ENCODE measurements around the gene LRRC26.

DNA sequence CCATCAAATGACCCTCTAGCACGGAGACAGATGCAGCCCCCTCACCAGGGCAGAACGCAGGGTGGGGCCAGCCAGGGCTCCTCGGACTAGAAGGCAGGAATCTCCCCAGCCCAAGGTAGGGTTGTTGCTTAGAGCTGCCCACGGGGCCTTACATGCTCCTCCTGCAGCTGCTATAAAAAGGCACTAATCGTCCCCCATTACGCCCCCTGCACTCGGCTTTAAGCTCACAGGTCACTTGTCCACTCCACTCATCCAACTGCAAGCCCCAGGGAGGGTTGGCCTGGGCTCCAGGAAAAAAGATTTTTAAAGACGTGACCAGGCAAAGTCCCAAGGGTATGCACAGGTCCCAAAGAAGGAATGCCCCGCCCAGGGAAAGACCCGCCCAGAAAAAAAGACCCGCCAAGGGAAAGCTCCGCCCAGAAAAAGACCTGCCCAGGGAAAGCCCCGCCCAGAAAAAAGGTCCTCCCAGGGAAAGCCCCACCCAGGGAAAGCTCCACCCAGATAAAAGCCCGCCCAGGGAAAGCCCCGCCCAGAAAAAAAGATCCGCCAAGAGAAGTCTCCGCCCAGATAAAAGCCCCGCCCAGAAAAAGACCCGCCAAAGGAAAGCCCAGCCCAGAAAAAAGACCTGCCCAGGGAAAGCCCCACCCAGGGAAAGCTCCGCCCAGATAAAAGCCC lies 19.8 kb downstream of the LRRC26 start:
- no peak for TF ChIP-seq EHMT2 (IDR thresholded peaks at IDR 0.05; ENCODE audit: low read depth)
- TF ChIP-seq, protein P1, sequence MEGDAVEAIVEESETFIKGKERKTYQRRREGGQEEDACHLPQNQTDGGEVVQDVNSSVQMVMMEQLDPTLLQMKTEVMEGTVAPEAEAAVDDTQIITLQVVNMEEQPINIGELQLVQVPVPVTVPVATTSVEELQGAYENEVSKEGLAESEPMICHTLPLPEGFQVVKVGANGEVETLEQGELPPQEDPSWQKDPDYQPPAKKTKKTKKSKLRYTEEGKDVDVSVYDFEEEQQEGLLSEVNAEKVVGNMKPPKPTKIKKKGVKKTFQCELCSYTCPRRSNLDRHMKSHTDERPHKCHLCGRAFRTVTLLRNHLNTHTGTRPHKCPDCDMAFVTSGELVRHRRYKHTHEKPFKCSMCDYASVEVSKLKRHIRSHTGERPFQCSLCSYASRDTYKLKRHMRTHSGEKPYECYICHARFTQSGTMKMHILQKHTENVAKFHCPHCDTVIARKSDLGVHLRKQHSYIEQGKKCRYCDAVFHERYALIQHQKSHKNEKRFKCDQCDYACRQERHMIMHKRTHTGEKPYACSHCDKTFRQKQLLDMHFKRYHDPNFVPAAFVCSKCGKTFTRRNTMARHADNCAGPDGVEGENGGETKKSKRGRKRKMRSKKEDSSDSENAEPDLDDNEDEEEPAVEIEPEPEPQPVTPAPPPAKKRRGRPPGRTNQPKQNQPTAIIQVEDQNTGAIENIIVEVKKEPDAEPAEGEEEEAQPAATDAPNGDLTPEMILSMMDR (IDR thresholded peaks at IDR 0.05): no peak
- no peak for TF ChIP-seq POLR2A (IDR thresholded peaks at IDR 0.05; ENCODE audit: low read length)
- no peak for TF ChIP-seq MAX (IDR thresholded peaks at IDR 0.05)

Data from A549 (cell line).